PFSK-1 (cell line): ENCODE data around the gene ABCF1.
A peak's percentile ranks its signal among the peaks of the same experiment; 100 is the strongest.

Experiments used
- FOXP2 ChIP-seq: optimal IDR thresholded peaks from 2 replicates; pipeline ENCODE3; 2011; ENCODE audit warnings: borderline replicate concordance, control low read depth, inconsistent platforms; ENCODE audit not compliant: insufficient read depth; ENCODE audit errors: extremely low read length, extremely low read depth
- POLR2AphosphoS5 ChIP-seq: IDR thresholded peaks from 2 replicates; pipeline ENCODE4 v1.6.1; 2012; ENCODE audit warnings: low read depth, mild to moderate bottlenecking, control low read depth, low read length, moderate library complexity
- SIN3A ChIP-seq: IDR thresholded peaks from 2 replicates; pipeline ENCODE4 v1.6.1; 2012; ENCODE audit warnings: mild to moderate bottlenecking, low read length, moderate library complexity, borderline replicate concordance; ENCODE audit not compliant: insufficient read depth
- TAF1 ChIP-seq: IDR thresholded peaks from 2 replicates; pipeline ENCODE4 v1.6.1; 2012; ENCODE audit warnings: low read length, control low read depth, borderline replicate concordance; ENCODE audit not compliant: insufficient read depth
- TF ChIP-seq, protein P1 (sequence below), 2 experiments: IDR thresholded peaks; 2 replicates each; pipeline versions ENCODE4 v1.6.1 to v1.8.0; 2011 to 2012; ENCODE audit warnings: low read depth in 2 of 2, low read length in 2 of 2, control low read depth in 1 of 2, inconsistent platforms in 1 of 2, mild to moderate bottlenecking in 1 of 2, moderate library complexity in 1 of 2; ENCODE audit not compliant: insufficient read depth in 1 of 2

ABCF1 gene

DNA sequence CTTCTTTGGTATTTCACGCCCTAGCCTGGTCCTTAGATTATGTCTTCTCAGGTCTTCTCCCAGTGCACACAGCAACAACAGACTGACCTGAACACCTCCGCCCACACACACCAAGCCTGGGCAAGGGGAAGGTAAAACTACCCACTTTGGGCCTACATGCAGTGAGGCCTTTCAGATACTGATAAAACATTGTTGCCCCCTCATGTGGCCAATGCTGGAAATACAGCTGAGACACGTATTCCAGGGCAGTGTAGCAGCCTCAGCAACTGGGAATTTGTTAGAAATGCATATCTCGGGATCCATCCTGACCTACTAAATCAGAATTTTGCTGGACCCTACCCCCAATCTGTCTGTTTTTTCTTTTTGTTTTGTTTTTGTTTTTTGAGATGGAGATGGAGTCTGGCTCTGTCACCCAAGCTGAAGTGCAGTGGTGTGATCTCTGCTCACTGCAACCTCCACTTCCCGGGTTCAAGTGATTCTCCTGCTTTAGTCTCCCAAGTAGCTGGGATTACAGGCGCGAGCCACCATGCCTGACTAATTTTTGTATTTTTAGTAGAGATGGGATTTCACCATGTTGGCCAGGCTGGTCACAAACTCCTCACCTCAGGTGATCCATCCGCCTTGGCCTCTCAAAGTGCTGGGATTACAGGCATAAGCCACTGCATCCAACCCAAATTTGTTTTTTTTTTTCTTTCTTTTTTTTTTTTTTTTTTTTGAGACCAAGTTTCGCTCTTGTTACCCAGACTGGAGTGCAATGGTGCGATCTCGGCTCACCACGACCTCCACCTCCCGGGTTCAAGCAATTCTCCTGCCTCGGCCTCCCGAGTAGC lies 26.3 kb downstream of the ABCF1 start:
- peak; percentile 28; the same call in 1 of the 2 replicates for TF ChIP-seq POLR2AphosphoS5

DNA sequence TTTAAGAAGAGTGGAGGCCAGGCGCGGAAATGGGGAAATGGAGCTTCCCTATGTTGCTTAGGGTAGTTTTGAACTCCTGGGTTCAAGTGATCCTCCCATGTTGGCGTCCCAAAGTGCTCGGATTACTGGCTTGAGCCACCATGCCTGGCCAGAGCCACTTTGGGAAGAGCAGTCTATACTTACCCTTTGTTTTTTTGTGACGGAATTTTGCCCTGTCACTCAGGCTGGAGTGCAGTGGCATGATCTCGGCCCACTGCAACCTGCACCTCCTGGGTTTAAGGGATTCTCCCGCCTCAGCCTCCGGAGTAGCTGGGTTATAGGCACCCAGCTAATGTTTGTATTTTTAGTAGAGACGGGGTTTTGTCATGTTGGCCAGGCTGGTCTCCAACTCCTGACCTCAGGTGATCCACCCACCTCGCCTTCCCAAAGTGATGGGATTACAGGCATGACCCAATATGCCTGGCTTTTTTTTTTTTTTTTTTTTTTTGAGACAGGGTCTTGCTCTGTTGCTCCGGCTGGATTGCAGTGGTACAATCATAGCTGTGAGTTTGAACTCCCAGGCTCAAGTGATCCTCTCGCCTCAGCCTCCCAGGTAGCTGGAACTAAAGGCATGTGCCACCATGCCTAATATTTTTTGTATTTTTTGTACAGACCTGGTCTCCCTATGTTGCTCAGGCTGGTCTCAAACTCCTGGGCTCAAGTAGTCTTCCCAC lies 27.8 kb downstream of the ABCF1 start:
- no peak for TF ChIP-seq SIN3A
- no peak for TF ChIP-seq POLR2AphosphoS5
- TF ChIP-seq TAF1: no peak
- no peak for TF ChIP-seq FOXP2
- TF ChIP-seq, protein P1, sequence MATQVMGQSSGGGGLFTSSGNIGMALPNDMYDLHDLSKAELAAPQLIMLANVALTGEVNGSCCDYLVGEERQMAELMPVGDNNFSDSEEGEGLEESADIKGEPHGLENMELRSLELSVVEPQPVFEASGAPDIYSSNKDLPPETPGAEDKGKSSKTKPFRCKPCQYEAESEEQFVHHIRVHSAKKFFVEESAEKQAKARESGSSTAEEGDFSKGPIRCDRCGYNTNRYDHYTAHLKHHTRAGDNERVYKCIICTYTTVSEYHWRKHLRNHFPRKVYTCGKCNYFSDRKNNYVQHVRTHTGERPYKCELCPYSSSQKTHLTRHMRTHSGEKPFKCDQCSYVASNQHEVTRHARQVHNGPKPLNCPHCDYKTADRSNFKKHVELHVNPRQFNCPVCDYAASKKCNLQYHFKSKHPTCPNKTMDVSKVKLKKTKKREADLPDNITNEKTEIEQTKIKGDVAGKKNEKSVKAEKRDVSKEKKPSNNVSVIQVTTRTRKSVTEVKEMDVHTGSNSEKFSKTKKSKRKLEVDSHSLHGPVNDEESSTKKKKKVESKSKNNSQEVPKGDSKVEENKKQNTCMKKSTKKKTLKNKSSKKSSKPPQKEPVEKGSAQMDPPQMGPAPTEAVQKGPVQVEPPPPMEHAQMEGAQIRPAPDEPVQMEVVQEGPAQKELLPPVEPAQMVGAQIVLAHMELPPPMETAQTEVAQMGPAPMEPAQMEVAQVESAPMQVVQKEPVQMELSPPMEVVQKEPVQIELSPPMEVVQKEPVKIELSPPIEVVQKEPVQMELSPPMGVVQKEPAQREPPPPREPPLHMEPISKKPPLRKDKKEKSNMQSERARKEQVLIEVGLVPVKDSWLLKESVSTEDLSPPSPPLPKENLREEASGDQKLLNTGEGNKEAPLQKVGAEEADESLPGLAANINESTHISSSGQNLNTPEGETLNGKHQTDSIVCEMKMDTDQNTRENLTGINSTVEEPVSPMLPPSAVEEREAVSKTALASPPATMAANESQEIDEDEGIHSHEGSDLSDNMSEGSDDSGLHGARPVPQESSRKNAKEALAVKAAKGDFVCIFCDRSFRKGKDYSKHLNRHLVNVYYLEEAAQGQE (IDR thresholded peaks at IDR 0.05; ENCODE audit: insufficient read depth in 1 of 2, low read depth in 2 of 2, low read length in 2 of 2): no peak

DNA sequence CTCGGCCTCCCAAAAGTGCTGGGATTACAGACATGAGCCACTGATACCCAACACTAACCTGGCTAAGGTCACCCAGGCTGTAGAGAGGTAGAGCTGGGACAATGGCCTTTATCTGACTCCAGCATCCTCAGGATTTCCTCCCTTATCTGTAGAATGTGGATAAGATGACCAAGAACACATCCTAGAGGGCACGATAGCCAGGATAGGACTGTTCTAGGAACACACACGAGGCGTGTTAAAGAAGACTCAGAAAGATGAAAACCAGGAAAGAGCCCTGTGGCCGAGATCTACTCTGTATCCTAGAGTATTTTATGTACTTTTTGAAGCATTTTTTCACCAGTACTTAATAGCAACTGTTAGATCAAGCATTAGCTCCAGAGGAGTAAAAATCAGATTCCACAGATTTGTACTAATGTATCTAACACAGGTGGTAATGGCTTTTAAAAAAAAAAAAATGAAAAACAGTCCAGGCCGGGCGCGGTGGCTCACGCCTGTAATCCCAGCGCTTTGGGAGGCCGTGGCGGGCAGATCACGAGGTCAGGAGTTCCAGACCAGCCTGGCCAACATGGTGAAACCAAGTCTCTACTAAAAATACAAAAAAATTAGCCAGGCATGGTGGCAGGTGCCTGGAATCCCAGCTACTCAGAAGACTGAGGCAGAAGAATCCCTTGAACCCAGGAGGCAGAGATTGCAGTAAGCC lies 28.5 kb downstream of the ABCF1 start:
- TF ChIP-seq POLR2AphosphoS5: no peak
- TF ChIP-seq, protein P1 (IDR thresholded peaks at IDR 0.05; ENCODE audit: insufficient read depth in 1 of 2, low read depth in 2 of 2, low read length in 2 of 2): no peak
- no peak for TF ChIP-seq TAF1
- TF ChIP-seq SIN3A: no peak
- TF ChIP-seq FOXP2: no peak

DNA sequence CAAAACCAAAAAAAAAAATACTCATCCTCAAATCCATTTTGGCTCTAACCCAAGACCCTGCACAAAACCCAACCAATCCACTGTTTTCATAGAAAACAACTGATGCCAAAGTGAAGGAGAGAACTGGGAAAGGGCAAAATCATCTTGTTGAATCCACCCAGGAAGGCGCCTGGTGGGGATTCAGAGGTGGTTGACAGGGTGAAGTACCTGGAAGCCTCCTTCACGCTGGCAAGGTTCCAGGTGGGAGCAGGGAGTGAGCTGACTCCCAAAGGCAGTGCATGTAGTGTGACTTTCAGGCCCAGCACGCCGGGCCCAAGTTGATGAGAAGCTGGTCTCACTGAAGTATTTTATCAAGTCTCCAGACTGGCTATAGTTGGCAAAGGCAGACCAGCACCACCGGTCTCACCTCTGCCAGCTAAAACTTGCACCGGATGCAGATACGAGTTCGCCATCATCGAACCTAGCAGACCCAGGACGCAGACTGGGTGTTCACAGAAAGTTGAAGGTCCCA lies 29.3 kb downstream of the ABCF1 start:
- TF ChIP-seq, protein P1 (IDR thresholded peaks at IDR 0.05; ENCODE audit: insufficient read depth in 1 of 2, low read depth in 2 of 2, low read length in 2 of 2): no peak
- TF ChIP-seq TAF1: no peak
- no peak for TF ChIP-seq POLR2AphosphoS5
- TF ChIP-seq SIN3A: no peak
- TF ChIP-seq FOXP2: no peak

DNA sequence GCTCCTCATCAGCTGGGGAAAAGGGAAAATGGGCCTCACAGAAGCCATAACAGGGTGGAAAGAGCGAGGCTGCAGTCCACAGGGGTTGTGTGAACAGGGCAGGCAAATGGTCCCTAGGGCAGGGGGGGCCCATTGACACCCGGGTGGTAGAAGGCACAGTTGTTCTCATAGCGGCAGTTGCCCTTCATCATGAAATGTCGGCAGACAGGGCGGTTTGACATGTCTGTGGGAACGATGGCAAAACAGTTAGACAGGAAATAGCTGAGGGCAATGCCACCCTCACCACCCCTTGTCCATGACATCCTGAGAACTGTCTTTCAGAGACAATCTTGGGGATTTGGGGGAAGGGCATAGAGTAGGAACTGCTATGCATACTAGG lies 30.2 kb downstream of the ABCF1 start:
- TF ChIP-seq FOXP2 (no peak), POLR2AphosphoS5 (no peak; the same call in none of the 2 replicates), SIN3A (no peak), TAF1 (no peak)
- TF ChIP-seq, protein P1 (IDR thresholded peaks at IDR 0.05; ENCODE audit: insufficient read depth in 1 of 2, low read depth in 2 of 2, low read length in 2 of 2): no peak
